HG02571 (cell line): ENCODE data around the gene ARHGAP15.

Source experiments
- ATAC-seq: cut with Tn5 transposase; IDR thresholded peaks from one replicate; pipeline ENCODE4 v1.9.1; 2021; ENCODE audit warnings: mild to moderate bottlenecking, moderate library complexity; ENCODE audit not compliant: unreplicated experiment

ARHGAP15 gene

GRCh38 chr2:143163499-143163898 lies 34.3 kb downstream of the ARHGAP15 start:
- no peak for ATAC-seq

- ATAC-seq, result no peak
Observed at GRCh38 chr2:143165291-143165690, 36.1 kb downstream of the ARHGAP15 start.

GRCh38 chr2:143169105-143169504 lies 39.9 kb downstream of the ARHGAP15 start:
- no peak for ATAC-seq

- no peak for ATAC-seq
Observed at GRCh38 chr2:143171817-143172216, 42.6 kb downstream of the ARHGAP15 start.

GRCh38 chr2:143175438-143175837 lies 46.2 kb downstream of the ARHGAP15 start:
- ATAC-seq, result no peak

GRCh38 chr2:143176606-143177005 lies 47.4 kb downstream of the ARHGAP15 start:
- ATAC-seq, result peak; percentile 19

GRCh38 chr2:143177096-143177786 lies 48.0 kb downstream of the ARHGAP15 start:
- peak; percentile 92 for ATAC-seq

GRCh38 chr2:143181494-143181893 lies 52.3 kb downstream of the ARHGAP15 start:
- ATAC-seq, result no peak

GRCh38 chr2:143182649-143183048 lies 53.4 kb downstream of the ARHGAP15 start:
- no peak for ATAC-seq

- peak; percentile 93 for ATAC-seq
Observed at GRCh38 chr2:143183804-143184463, 54.7 kb downstream of the ARHGAP15 start.

GRCh38 chr2:143186876-143187275 lies 57.7 kb downstream of the ARHGAP15 start:
- ATAC-seq, result no peak

- ATAC-seq, result no peak
Observed at GRCh38 chr2:143190431-143190830, 61.2 kb downstream of the ARHGAP15 start.

- ATAC-seq, result no peak
Observed at GRCh38 chr2:143192106-143192505, 62.9 kb downstream of the ARHGAP15 start.

- no peak for ATAC-seq
Observed at GRCh38 chr2:143192716-143193115, 63.5 kb downstream of the ARHGAP15 start.

GRCh38 chr2:143193121-143193520 lies 63.9 kb downstream of the ARHGAP15 start:
- no peak for ATAC-seq

GRCh38 chr2:143195511-143195910 lies 66.3 kb downstream of the ARHGAP15 start:
- no peak for ATAC-seq

- ATAC-seq, result no peak
Observed at GRCh38 chr2:143204062-143204461, 74.8 kb downstream of the ARHGAP15 start.

- peak; percentile 56 for ATAC-seq
Observed at GRCh38 chr2:143205106-143205764, 76.0 kb downstream of the ARHGAP15 start.

- ATAC-seq, result no peak
Observed at GRCh38 chr2:143209570-143210445, 80.6 kb downstream of the ARHGAP15 start.

- no peak for ATAC-seq
Observed at GRCh38 chr2:143210446-143210819, 81.2 kb downstream of the ARHGAP15 start.

- no peak for ATAC-seq
Observed at GRCh38 chr2:143217512-143218115, 88.4 kb downstream of the ARHGAP15 start.
